H1 (cell line): Measurements from ENCODE around the gene PASD1. TPM values are rescaled to one million over a fixed set of nuclear protein-coding genes. Genes with fewer than 3 reads are reported as not detected.

Experiments used
- SP1 ChIP-seq: IDR thresholded peaks from 2 replicates; pipeline ENCODE4 v1.6.1; 2011; ENCODE audit warnings: low read depth, low read length
- polyA plus RNA-seq, 7 experiments: library from polyadenylated mRNA; depleted of rRNA in 3 of 7; stranded (reverse) in 5 of 7; unstranded in 2 of 7; fragments of >200 nt in 5 of 7; fragments of 200-250 nt in 2 of 7; gene quantifications; 1 replicate in 5 of 7; 2 replicates in 1 of 7; 4 replicates in 1 of 7; pipeline versions ENCODE4 v1.2.1 to v1.2.3, GENCODE V29; 2011 to 2013; ENCODE audit warnings: missing spikeins in 2 of 7, mixed read lengths in 2 of 7
- total RNA-seq: library from RNA; stranded (reverse); fragmentation: NEBNext Ultra II Directional; extraction: Animal tissue kit (Norgen Biotek cat#: 25700); gene quantifications from 2 replicates; pipeline ENCODE4 v1.2.1, GENCODE V29; 2021
- TF ChIP-seq, protein P1 (sequence below): fragments of 300-600 bp; sonication (generic); IDR thresholded peaks from 2 replicates; pipeline ENCODE4 v1.7.1; 2012; ENCODE audit warnings: low read length, moderate library complexity, mild to moderate bottlenecking, inconsistent platforms; ENCODE audit not compliant: insufficient replicate concordance

PASD1 gene
- total and polyA plus RNA-seq, 2 of the 8 experiments (the other 6 are each of a cell fraction or from before 2014, with no cell fraction given): 0.03 to 0.09 TPM

DNA sequence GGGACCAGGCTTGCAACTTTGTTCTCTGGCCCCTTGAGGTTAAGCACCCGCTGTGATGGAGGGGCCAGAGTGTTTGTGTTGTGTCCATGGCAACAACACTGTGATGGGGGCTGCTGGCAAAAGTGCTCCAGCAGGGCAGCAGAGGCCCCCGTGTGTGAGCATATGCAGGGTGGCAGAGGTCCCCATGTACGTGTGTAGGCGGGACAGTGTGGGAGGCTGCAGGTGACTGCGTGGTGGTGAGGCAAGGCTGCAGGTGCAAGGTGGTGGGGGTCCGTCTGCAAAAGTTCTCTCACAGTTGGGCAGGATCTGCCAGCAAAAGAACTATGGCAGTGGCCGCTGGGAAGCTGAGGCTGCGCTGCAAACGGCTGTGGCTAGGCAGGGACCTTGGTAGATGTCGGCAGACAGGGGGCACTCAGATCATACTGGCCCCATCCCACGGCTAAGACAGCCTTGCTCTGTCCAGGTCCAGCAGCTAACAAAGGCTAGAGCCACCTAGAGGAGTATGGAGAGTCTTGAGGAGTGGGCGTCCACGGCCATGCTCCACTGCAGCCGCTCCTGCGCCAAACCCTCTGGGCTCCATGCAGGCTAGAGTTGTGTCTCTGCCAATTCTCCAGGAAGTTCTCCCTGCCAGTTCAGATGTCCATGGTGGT lies 46.8 kb upstream of the PASD1 start (continued):
- TF ChIP-seq, protein P1, sequence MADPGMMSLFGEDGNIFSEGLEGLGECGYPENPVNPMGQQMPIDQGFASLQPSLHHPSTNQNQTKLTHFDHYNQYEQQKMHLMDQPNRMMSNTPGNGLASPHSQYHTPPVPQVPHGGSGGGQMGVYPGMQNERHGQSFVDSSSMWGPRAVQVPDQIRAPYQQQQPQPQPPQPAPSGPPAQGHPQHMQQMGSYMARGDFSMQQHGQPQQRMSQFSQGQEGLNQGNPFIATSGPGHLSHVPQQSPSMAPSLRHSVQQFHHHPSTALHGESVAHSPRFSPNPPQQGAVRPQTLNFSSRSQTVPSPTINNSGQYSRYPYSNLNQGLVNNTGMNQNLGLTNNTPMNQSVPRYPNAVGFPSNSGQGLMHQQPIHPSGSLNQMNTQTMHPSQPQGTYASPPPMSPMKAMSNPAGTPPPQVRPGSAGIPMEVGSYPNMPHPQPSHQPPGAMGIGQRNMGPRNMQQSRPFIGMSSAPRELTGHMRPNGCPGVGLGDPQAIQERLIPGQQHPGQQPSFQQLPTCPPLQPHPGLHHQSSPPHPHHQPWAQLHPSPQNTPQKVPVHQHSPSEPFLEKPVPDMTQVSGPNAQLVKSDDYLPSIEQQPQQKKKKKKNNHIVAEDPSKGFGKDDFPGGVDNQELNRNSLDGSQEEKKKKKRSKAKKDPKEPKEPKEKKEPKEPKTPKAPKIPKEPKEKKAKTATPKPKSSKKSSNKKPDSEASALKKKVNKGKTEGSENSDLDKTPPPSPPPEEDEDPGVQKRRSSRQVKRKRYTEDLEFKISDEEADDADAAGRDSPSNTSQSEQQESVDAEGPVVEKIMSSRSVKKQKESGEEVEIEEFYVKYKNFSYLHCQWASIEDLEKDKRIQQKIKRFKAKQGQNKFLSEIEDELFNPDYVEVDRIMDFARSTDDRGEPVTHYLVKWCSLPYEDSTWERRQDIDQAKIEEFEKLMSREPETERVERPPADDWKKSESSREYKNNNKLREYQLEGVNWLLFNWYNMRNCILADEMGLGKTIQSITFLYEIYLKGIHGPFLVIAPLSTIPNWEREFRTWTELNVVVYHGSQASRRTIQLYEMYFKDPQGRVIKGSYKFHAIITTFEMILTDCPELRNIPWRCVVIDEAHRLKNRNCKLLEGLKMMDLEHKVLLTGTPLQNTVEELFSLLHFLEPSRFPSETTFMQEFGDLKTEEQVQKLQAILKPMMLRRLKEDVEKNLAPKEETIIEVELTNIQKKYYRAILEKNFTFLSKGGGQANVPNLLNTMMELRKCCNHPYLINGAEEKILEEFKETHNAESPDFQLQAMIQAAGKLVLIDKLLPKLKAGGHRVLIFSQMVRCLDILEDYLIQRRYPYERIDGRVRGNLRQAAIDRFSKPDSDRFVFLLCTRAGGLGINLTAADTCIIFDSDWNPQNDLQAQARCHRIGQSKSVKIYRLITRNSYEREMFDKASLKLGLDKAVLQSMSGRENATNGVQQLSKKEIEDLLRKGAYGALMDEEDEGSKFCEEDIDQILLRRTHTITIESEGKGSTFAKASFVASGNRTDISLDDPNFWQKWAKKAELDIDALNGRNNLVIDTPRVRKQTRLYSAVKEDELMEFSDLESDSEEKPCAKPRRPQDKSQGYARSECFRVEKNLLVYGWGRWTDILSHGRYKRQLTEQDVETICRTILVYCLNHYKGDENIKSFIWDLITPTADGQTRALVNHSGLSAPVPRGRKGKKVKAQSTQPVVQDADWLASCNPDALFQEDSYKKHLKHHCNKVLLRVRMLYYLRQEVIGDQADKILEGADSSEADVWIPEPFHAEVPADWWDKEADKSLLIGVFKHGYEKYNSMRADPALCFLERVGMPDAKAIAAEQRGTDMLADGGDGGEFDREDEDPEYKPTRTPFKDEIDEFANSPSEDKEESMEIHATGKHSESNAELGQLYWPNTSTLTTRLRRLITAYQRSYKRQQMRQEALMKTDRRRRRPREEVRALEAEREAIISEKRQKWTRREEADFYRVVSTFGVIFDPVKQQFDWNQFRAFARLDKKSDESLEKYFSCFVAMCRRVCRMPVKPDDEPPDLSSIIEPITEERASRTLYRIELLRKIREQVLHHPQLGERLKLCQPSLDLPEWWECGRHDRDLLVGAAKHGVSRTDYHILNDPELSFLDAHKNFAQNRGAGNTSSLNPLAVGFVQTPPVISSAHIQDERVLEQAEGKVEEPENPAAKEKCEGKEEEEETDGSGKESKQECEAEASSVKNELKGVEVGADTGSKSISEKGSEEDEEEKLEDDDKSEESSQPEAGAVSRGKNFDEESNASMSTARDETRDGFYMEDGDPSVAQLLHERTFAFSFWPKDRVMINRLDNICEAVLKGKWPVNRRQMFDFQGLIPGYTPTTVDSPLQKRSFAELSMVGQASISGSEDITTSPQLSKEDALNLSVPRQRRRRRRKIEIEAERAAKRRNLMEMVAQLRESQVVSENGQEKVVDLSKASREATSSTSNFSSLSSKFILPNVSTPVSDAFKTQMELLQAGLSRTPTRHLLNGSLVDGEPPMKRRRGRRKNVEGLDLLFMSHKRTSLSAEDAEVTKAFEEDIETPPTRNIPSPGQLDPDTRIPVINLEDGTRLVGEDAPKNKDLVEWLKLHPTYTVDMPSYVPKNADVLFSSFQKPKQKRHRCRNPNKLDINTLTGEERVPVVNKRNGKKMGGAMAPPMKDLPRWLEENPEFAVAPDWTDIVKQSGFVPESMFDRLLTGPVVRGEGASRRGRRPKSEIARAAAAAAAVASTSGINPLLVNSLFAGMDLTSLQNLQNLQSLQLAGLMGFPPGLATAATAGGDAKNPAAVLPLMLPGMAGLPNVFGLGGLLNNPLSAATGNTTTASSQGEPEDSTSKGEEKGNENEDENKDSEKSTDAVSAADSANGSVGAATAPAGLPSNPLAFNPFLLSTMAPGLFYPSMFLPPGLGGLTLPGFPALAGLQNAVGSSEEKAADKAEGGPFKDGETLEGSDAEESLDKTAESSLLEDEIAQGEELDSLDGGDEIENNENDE: no peak
- no peak for TF ChIP-seq SP1
